A549 treated with DMSO at 1 μM for 4 hours (cell line): ENCODE data around the gene P3R3URF. TPM values are rescaled to one million over a fixed set of nuclear protein-coding genes. Genes with fewer than 3 reads are reported as not detected.

Experiments
- total RNA-seq: library from RNA; stranded (reverse); fragments of 200-300 nt; extraction: Qiagen RNA extraction; gene quantifications from 5 replicates; pipeline ENCODE4 v1.2.3, GENCODE V29; 2022; ENCODE audit warnings: low read depth

P3R3URF gene
- total RNA-seq: not detected in 5 replicates

GRCh38 chr1:46176211-46176865 is at the start of gene P3R3URF:
P3R3URF (minus strand) TSS chr1:46176488; CDS start chr1:46176471, 17 bp downstream.

GRCh38 chr1:46197964-46198811 is 21.9 kb upstream of the P3R3URF start, which contains the start of gene POMGNT1:
POMGNT1 (minus strand) TSS chr1:46198434; CDS start chr1:46197821, 613 bp downstream.

DNA sequence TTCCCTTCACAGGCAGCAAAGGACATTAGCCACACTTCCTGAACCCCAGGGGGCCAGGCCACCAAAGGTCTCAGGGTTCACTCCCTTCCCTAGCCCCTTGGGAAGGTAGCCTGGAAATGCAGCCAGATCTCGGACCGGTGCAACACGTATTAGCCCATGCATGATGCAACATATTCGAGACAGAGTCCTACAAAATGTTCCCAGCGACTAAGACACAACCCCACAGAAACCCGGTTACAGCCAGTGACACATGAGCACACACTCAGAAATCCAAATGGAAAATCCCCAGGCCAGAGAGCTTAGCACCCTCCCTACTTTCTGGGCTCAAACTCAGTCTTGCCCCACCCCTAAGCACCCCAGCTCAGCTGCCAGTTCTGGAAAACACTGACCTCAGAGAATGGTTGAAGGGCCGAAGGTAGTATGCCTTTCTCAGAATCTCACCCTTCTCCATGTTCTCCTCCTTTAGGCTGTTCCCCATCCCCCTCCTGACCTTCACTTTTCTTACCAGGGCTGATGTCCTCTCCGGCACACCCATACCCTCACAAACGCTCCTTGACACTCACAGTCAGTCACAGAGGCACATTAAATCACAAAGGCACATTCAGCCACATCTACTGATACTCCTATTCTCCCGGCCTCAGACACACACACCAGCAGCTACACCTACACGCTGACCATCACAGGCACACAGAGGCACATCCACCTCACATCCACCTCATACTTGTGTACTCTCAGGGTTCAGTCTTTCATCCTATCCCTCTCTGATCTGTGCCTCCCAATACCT is 1.6 kb downstream of the P3R3URF start, which contains the start of gene TSPAN1:
Gene TSPAN1, plus strand, starts transcription at position 640 of the 784 bp plus-strand sequence. CDS start 6,021 bp downstream, outside the sequence.

DNA sequence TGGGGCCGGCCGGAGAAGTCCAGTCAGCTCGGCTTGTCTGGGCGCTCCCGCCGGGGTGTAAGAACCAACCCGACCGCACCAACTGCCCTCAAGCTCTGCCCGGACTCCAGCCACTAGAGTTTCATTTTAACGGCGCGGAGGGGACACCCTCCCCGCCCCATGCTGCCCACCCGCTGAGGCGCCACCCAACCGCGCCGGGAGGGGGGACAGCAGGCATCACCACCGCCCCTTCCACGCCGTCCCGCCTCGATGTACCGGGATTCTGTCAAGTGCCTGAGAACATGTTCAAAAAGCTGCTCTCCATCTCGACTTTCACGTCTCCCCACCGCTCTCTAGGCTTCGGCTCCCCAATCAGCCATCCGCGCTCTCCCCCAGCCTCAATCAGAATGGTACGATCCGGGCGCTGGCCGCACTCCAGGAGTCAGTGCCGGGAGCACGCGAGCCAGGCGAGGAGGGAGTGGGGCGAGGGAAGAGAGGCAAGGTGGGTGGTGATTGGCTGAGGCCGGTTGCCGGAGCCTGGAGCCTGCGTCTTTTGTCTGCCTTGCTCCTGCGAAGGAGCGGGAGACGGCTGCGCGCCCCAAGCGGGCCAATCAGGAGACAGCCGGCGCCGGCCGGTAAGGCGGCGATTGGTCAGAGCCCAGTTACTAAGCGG is 43.6 kb downstream of the P3R3URF start, which contains the start of gene PIK3R3:
Gene PIK3R3, minus strand, starts transcription at position 101 of the 652 bp plus-strand sequence. CDS start 677 bp downstream, outside the sequence.

Other genes starting within 250 kb of the P3R3URF start
- 0.77 to 1.0 TPM (median 0.89 TPM) in 5 replicates for gene PIK3R3, start 43.9 kb downstream of the P3R3URF start, total RNA-seq
- 1.8 to 2.7 TPM (median 2.3 TPM) in 5 replicates for gene TSPAN1, start 1.4 kb downstream of the P3R3URF start, total RNA-seq
- gene POMGNT1, start 21.9 kb upstream of the P3R3URF start, total RNA-seq: 36.1 to 49.1 TPM (median 46.9 TPM) in 5 replicates
- gene LURAP1, start 26.8 kb upstream of the P3R3URF start, total RNA-seq: not detected in 5 replicates
- 9.9 to 13.7 TPM (median 11.3 TPM) in 5 replicates for gene RAD54L, start 71.3 kb upstream of the P3R3URF start, total RNA-seq
- gene LRRC41, start 127.1 kb upstream of the P3R3URF start, total RNA-seq: 37.8 to 44.6 TPM (median 43.9 TPM) in 5 replicates
- gene UQCRH, start 127.2 kb upstream of the P3R3URF start, total RNA-seq: 377 to 534 TPM (median 401 TPM) in 5 replicates
- gene NSUN4, start 164.3 kb upstream of the P3R3URF start, total RNA-seq: 10.8 to 15.9 TPM (median 13.4 TPM) in 5 replicates
- gene FAAH, start 217.8 kb upstream of the P3R3URF start, total RNA-seq: 0.59 to 1.2 TPM (median 0.79 TPM) in 5 replicates